ENCODE data around the gene DMRT1. TPM values are rescaled to one million over a fixed set of nuclear protein-coding genes. Genes with fewer than 3 reads are reported as not detected.

Gene DMRT1
- total and polyA plus RNA-seq, 2 donors (not counting 1 experiment from before 2014, with no cell fraction given) = not detected

DNA sequence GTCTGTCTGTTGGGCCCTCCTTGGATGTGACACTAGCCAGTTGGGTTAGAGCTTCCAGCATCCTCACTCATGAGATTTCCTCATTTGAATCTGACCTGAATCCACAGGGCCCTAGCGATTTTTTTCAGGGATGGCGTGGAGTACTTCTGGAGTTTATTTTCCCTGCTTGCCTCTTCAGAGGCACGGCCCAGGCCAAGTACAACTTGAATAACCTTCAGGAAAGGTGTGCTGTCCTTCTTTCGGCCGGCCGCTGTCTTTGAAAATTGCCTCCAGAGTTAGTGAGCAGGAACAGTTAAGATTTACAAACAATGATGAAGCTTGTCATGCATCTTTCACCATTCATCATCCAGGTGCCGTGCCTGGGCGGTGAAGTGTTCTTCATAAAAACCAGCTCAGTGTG is 85.5 kb downstream of the DMRT1 start:
- Histone ChIP-seq H3K4me3 (replicated peaks in 1 of 4; ENCODE audit: control extremely low read depth in 1 of 4, insufficient read depth in 1 of 4, low read depth in 3 of 4, low read length in 4 of 4) (no peak overlapping the region), H3K27ac (ENCODE audit: insufficient read depth, low read length) (no peak overlapping the region), H3K79me2 (ENCODE audit: control insufficient read depth, insufficient read depth, low read length) (no peaks in the 10 kb centered on the region), H4K20me1 (ENCODE audit: control insufficient read depth, extremely low read depth, insufficient read depth, low read length) (no peaks in the 10 kb centered on the region), H3K36me3 (ENCODE audit: control insufficient read depth, insufficient read depth, low read length) (no peaks in the 10 kb centered on the region), H3K9me3 (ENCODE audit: control insufficient read depth, insufficient read depth, low read depth, low read length) (no peaks in the 10 kb centered on the region), H3K4me2 (ENCODE audit: extremely low read depth, insufficient read depth, low read length) (no peak overlapping the region), H3K9ac (ENCODE audit: insufficient read depth, low read length) (no peak overlapping the region), H3K27me3 (ENCODE audit: control insufficient read depth, insufficient read depth, low read length) (no peaks in the 10 kb centered on the region), H3K4me1 (ENCODE audit: control insufficient read depth, extremely low read depth, insufficient read depth, low read length) (no peaks in the 10 kb centered on the region), H2AFZ (ENCODE audit: low read length) (no peak overlapping the region)
- no peak for TF ChIP-seq EZH2 (IDR thresholded peaks at IDR 0.05; ENCODE audit: low read length, missing control alignments)
- TF ChIP-seq, protein P1, sequence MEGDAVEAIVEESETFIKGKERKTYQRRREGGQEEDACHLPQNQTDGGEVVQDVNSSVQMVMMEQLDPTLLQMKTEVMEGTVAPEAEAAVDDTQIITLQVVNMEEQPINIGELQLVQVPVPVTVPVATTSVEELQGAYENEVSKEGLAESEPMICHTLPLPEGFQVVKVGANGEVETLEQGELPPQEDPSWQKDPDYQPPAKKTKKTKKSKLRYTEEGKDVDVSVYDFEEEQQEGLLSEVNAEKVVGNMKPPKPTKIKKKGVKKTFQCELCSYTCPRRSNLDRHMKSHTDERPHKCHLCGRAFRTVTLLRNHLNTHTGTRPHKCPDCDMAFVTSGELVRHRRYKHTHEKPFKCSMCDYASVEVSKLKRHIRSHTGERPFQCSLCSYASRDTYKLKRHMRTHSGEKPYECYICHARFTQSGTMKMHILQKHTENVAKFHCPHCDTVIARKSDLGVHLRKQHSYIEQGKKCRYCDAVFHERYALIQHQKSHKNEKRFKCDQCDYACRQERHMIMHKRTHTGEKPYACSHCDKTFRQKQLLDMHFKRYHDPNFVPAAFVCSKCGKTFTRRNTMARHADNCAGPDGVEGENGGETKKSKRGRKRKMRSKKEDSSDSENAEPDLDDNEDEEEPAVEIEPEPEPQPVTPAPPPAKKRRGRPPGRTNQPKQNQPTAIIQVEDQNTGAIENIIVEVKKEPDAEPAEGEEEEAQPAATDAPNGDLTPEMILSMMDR (conservative IDR thresholded peaks at IDR 0.05 in 1 of 2, IDR thresholded peaks at IDR 0.05 in 1 of 2; ENCODE audit: low read depth in 1 of 2, low read length in 2 of 2) = no peak
- no peak for DNase-seq (ENCODE audit: low read depth in 2 of 2)

DNA sequence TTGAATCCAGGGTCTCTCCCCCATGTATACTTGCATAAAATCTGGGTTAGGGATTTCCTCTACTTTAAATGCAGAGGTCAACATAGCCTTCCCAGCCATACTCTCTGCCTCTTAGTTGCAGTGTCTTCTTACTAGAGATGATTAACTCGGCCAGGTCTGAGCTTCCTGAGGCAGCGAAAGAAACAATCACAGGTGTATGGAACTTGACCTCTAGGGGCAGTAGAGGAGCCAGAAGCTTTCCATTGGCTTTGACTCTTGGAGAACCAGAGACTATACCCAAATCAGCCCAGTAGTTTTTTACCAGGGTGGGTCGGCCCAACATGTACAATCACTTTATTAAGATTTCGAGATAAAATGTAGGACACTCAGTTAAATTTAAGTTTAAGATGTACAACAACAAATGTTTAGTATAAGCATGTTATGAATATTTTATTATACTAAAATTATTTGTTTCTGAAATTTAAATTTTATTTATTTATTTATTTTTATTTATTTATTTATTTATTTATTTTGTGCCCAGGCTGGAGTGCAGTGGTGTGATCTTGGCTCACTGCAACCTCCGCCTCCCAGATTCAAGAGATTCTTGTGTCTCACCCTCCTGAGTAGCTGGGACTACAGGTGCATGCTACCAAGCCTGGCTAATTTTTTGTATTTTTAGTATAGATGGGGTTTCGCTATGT is 87.0 kb downstream of the DMRT1 start:
- Histone ChIP-seq H3K4me1 (ENCODE audit: control insufficient read depth, extremely low read depth, insufficient read depth, low read length) (no peaks in the 10 kb centered on the region), H3K36me3 (ENCODE audit: control insufficient read depth, insufficient read depth, low read length) (no peaks in the 10 kb centered on the region), H3K9ac (ENCODE audit: insufficient read depth, low read length) (no peak overlapping the region), H3K9me3 (ENCODE audit: control insufficient read depth, insufficient read depth, low read depth, low read length) (no peaks in the 10 kb centered on the region), H3K27ac (ENCODE audit: insufficient read depth, low read length) (no peak overlapping the region), H2AFZ (ENCODE audit: low read length) (no peak overlapping the region), H3K4me3 (replicated peaks in 1 of 4; ENCODE audit: control extremely low read depth in 1 of 4, insufficient read depth in 1 of 4, low read depth in 3 of 4, low read length in 4 of 4) (no peak overlapping the region), H3K4me2 (ENCODE audit: extremely low read depth, insufficient read depth, low read length) (no peak overlapping the region), H3K79me2 (ENCODE audit: control insufficient read depth, insufficient read depth, low read length) (no peaks in the 10 kb centered on the region), H3K27me3 (ENCODE audit: control insufficient read depth, insufficient read depth, low read length) (no peaks in the 10 kb centered on the region), H4K20me1 (ENCODE audit: control insufficient read depth, extremely low read depth, insufficient read depth, low read length) (no peaks in the 10 kb centered on the region)
- TF ChIP-seq, protein P1 (conservative IDR thresholded peaks at IDR 0.05 in 1 of 2, IDR thresholded peaks at IDR 0.05 in 1 of 2; ENCODE audit: low read depth in 1 of 2, low read length in 2 of 2) = peak in 1 of 2 donors; percentile 27
- no peak for TF ChIP-seq EZH2 (IDR thresholded peaks at IDR 0.05; ENCODE audit: low read length, missing control alignments)
- no peak for DNase-seq (ENCODE audit: low read depth in 2 of 2)

DNA sequence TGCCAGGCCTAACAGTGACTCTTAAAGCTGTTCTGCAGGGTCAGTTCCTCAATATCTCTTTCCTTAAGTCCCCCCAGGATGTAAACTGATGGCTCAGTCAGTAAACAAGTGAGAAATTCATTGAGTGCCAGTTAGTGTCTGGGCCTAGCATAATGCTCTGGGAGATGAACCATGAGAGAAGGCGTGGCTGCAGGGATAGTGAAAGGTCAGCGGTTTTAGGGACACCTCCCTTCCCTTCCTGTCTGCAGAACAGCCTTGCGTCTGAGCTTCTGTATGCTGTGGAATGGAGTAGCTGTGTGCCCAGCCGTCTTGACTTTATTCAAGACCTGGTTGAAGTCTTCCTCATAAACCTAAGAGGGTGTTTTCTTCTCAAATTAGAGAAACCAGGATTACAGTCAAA is 88.2 kb downstream of the DMRT1 start:
- TF ChIP-seq EZH2 (IDR thresholded peaks at IDR 0.05; ENCODE audit: low read length, missing control alignments) = no peak
- TF ChIP-seq, protein P1 (conservative IDR thresholded peaks at IDR 0.05 in 1 of 2, IDR thresholded peaks at IDR 0.05 in 1 of 2; ENCODE audit: low read depth in 1 of 2, low read length in 2 of 2) = no peak

More for the DNA sequence above, 88.2 kb downstream of the DMRT1 start:
- no peaks in the 10 kb centered on the region for H3K27me3 ChIP-seq (ENCODE audit: control insufficient read depth, insufficient read depth, low read length)
- H3K79me2 ChIP-seq (ENCODE audit: control insufficient read depth, insufficient read depth, low read length) = no peaks in the 10 kb centered on the region
- no peaks in the 10 kb centered on the region for H4K20me1 ChIP-seq (ENCODE audit: control insufficient read depth, extremely low read depth, insufficient read depth, low read length)
- no peaks in the 10 kb centered on the region for H3K9me3 ChIP-seq (ENCODE audit: control insufficient read depth, insufficient read depth, low read depth, low read length)
- no peak overlapping the region for H3K27ac ChIP-seq (ENCODE audit: insufficient read depth, low read length)
- no peaks in the 10 kb centered on the region for H3K4me1 ChIP-seq (ENCODE audit: control insufficient read depth, extremely low read depth, insufficient read depth, low read length)
- no peak overlapping the region for H2AFZ ChIP-seq (ENCODE audit: low read length)
- DNase-seq (ENCODE audit: low read depth in 2 of 2) = no peak
- H3K4me3 ChIP-seq (replicated peaks in 1 of 4; ENCODE audit: control extremely low read depth in 1 of 4, insufficient read depth in 1 of 4, low read depth in 3 of 4, low read length in 4 of 4) = no peak overlapping the region
- H3K36me3 ChIP-seq (ENCODE audit: control insufficient read depth, insufficient read depth, low read length) = no peaks in the 10 kb centered on the region
- no peak overlapping the region for H3K4me2 ChIP-seq (ENCODE audit: extremely low read depth, insufficient read depth, low read length)
- no peak overlapping the region for H3K9ac ChIP-seq (ENCODE audit: insufficient read depth, low read length)

Measured in fibroblast of lung (primary cell).